Thyroid gland (tissue), 4 donors: ENCODE data around the gene MAPKAPK2. TPM values are rescaled to one million over a fixed set of nuclear protein-coding genes. Genes with fewer than 3 reads are reported as not detected.

Experiments used
- DNase-seq, 2 donors: peaks; one replicate each; pipeline ENCODE4 v3.0.0-alpha.2; 2019
- H3K27ac ChIP-seq, 3 donors: fragments of 200-600 bp; sonication (generic); 1 replicate in 2 of 3; 2 replicates in 1 of 3; pipeline ENCODE4 v1.5.1; 2016 to 2019; ENCODE audit warnings: mild to moderate bottlenecking in 1 of 3, moderate library complexity in 1 of 3
- H3K27me3 ChIP-seq: fragments of 200-600 bp; sonication (generic); one replicate; pipeline ENCODE4 v1.5.1; 2019
- H3K36me3 ChIP-seq, 2 donors: fragments of 200-600 bp; sonication (generic); one replicate each; pipeline ENCODE4 v1.5.1; 2016 to 2019
- H3K4me1 ChIP-seq, 2 donors: fragments of 200-600 bp; sonication (generic); one replicate each; pipeline ENCODE4 v1.5.1; 2017 to 2019
- H3K4me3 ChIP-seq, 3 donors: fragments of 200-600 bp; sonication (generic); replicated peaks in 1 of 3; 1 replicate in 2 of 3; 2 replicates in 1 of 3; pipeline ENCODE4 v1.5.1; 2016; ENCODE audit warnings: mild to moderate bottlenecking in 1 of 3
- H3K9me3 ChIP-seq: fragments of 200-600 bp; sonication (generic); one replicate; pipeline ENCODE4 v1.5.1; 2017
- POLR2A ChIP-seq, 2 donors: fragments of 450-650 bp; IDR thresholded peaks; one replicate each; pipeline ENCODE4 v1.6.1; 2017; ENCODE audit warnings: antibody characterized with exemption in 2 of 2, mild to moderate bottlenecking in 2 of 2, moderate library complexity in 1 of 2
- WGBS, 2 donors: methylation state at CpG; one replicate each; pipeline ENCODE4 v1.1.5; 2017; 5-methylcytosine and 5-hydroxymethylcytosine counted together
- intact Hi-C: fragments of 100-400 bp; cut with DNase I; formaldehyde crosslinking; loops from one replicate; pipeline ENCODE4 v1.15.1; 2023
- total RNA-seq, 4 donors: library from RNA; depleted of rRNA; stranded (reverse); fragments of >200 nt; gene quantifications; one replicate each; pipeline ENCODE4 v1.2.3, GENCODE V29; 2016
- TF ChIP-seq, protein P1 (sequence below), 6 experiments: fragments of 200-600 bp in 3 of 6; fragments of 450-650 bp in 3 of 6; sonication (generic) in 3 of 6; IDR thresholded peaks; one replicate each; pipeline ENCODE4 v1.5.1; 2016 to 2019; ENCODE audit warnings: antibody characterized with exemption in 6 of 6, mild to moderate bottlenecking in 2 of 6, inconsistent platforms in 1 of 6, moderate library complexity in 1 of 6

MAPKAPK2 gene
- total RNA-seq, 4 donors from 2014 or later = 48.5 to 64.0 (median 59.9) TPM

DNA sequence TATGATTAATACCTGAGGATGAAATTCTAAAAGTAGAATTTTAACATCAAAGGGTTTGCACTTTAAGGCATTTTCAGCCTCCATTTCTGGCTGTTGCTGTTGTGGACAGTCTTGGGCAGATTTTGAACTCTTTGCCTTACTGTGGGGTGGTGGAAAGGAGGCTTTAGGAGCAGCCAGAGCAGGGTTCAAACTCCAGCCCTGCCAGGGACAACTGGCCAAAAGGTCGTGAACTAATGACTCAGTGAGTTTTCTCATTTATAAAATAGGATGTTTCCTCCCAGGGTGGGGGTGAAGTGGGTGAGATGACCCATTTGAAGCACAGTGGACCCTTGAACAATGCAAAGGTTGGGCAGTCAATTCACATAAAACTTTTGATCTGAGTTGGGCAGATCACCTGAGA lies 36.7 kb downstream of the MAPKAPK2 start:
- no peaks in the 10 kb centered on the region for H3K36me3 ChIP-seq
- intact Hi-C loops = no loop called here
- H3K4me3 ChIP-seq = no peak overlapping the region
- H3K9me3 ChIP-seq = no peaks in the 10 kb centered on the region
- peaks cover 49 to 65% of the 10 kb centered on the region in 2 donors for H3K4me1 ChIP-seq
- no peak overlapping the region for H3K27ac ChIP-seq
- TF ChIP-seq, protein P1, sequence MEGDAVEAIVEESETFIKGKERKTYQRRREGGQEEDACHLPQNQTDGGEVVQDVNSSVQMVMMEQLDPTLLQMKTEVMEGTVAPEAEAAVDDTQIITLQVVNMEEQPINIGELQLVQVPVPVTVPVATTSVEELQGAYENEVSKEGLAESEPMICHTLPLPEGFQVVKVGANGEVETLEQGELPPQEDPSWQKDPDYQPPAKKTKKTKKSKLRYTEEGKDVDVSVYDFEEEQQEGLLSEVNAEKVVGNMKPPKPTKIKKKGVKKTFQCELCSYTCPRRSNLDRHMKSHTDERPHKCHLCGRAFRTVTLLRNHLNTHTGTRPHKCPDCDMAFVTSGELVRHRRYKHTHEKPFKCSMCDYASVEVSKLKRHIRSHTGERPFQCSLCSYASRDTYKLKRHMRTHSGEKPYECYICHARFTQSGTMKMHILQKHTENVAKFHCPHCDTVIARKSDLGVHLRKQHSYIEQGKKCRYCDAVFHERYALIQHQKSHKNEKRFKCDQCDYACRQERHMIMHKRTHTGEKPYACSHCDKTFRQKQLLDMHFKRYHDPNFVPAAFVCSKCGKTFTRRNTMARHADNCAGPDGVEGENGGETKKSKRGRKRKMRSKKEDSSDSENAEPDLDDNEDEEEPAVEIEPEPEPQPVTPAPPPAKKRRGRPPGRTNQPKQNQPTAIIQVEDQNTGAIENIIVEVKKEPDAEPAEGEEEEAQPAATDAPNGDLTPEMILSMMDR (IDR thresholded peaks at IDR 0.05) = no peak
- TF ChIP-seq POLR2A (IDR thresholded peaks at IDR 0.05) = no peak
- no peak for DNase-seq
- 85% methylated on average over 1 of the region's 1 CpG; no CpG with 5 or more reads in 1 of the 2 donors for WGBS, 2 donors
- H3K27me3 ChIP-seq = no peaks in the 10 kb centered on the region

GRCh38 chr1:206722751-206723461 lies 38.2 kb downstream of the MAPKAPK2 start:
- WGBS, 2 donors = 71 to 81% methylated on average over 6 to 17 of the region's 17 CpGs
- peaks cover 49 to 66% of the 10 kb centered on the region in 2 donors for H3K4me1 ChIP-seq
- H3K9me3 ChIP-seq = no peaks in the 10 kb centered on the region
- intact Hi-C loops = no loop called here
- no peaks in the 10 kb centered on the region for H3K27me3 ChIP-seq
- peak overlapping the region in 1 of 3 donors; percentile 80 for H3K27ac ChIP-seq
- H3K36me3 ChIP-seq = no peaks in the 10 kb centered on the region
- TF ChIP-seq, protein P1 (IDR thresholded peaks at IDR 0.05) = no peak
- TF ChIP-seq POLR2A (IDR thresholded peaks at IDR 0.05) = no peak
- no peak overlapping the region for H3K4me3 ChIP-seq
- DNase-seq = no peak

GRCh38 chr1:206723462-206723804 lies 38.7 kb downstream of the MAPKAPK2 start:
- TF ChIP-seq, protein P1 (IDR thresholded peaks at IDR 0.05) = no peak
- no peak for TF ChIP-seq POLR2A (IDR thresholded peaks at IDR 0.05)
- Histone ChIP-seq H3K27me3 (no peaks in the 10 kb centered on the region), H3K9me3 (no peaks in the 10 kb centered on the region), H3K36me3 (no peaks in the 10 kb centered on the region), H3K4me3 (no peak overlapping the region), H3K4me1 (peaks cover 49 to 66% of the 10 kb centered on the region in 2 donors), H3K27ac (peak overlapping the region; percentile 49 to 80 (median 66))
- intact Hi-C loops = no loop called here
- DNase-seq = no peak
- 86 to 90% methylated on average over 2 to 4 of the region's 4 CpGs for WGBS, 2 donors

DNA sequence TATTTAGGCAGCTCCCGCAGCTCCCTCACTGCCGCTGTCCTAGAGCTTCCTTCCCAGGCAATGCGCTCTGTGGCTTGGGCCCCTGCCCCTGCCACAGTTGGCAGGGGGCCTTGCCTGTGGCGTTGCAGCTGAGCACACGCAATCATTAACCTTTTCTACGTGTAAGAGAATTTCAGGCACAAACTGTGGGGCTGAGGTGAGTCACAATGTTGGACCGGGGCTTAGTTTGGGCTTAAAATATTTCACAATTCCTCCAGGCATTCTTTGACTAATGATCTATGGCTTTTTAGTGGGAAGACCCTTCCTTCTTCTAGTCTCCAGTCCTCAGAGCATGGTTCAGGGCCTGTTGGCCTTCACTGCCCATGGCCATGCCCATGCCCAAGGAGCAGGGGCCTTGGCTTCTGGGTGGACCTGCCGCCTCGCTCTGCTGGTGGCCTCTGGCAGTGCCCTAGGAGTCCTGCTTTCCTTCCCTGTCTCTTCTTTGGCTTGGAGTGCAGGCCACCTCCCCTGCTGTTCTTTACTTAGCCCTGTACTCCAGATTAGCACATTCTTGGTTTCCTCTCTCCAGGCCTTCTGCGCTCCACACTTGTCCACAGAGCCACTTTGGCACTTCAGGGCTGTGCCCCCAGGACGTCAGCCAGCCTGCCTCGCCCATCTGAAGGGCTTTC lies 39.2 kb downstream of the MAPKAPK2 start:
- peak overlapping the region; percentile 49 to 80 (median 66) for H3K27ac ChIP-seq
- no peaks in the 10 kb centered on the region for H3K27me3 ChIP-seq
- no peaks in the 10 kb centered on the region for H3K9me3 ChIP-seq
- peak; percentile 75 to 84 for DNase-seq
- WGBS, 2 donors = 48 to 54% methylated on average over 11 to 12 of the region's 12 CpGs
- H3K4me1 ChIP-seq = peaks cover 49 to 63% of the 10 kb centered on the region in 2 donors
- intact Hi-C loops = no loop called here
- H3K4me3 ChIP-seq = no peak overlapping the region
- no peaks in the 10 kb centered on the region for H3K36me3 ChIP-seq
- peak in 1 of 2 donors; percentile 31 for TF ChIP-seq POLR2A (IDR thresholded peaks at IDR 0.05)
- TF ChIP-seq, protein P1 (IDR thresholded peaks at IDR 0.05) = peak in 3 of 6 experiments; percentile 5 to 35 (median 24)
